GM19238 (cell line): ENCODE measurements around the gene YJEFN3.

ENCODE experiments used
- DNase-seq: peaks from one replicate; pipeline ENCODE4 v3.0.0; 2011; ENCODE audit warnings: low spot score; ENCODE audit not compliant: insufficient read length

The YJEFN3 gene

GRCh38 chr19:19528721-19529490, at the start of gene YJEFN3:
YJEFN3 (plus strand) TSS chr19:19528911; CDS start chr19:19528933, 22 bp downstream.
- no peak for DNase-seq

- peak; percentile 37 for DNase-seq
These were observed 48.0 kb upstream of the YJEFN3 start for GRCh38 chr19:19480688-19481087.

GRCh38 chr19:19482809-19483596, 45.7 kb upstream of the YJEFN3 start:
- no peak for DNase-seq

- no peak for DNase-seq
These were observed 43.3 kb upstream of the YJEFN3 start for GRCh38 chr19:19485161-19485997.

GRCh38 chr19:19485998-19486290, 42.8 kb upstream of the YJEFN3 start:
- DNase-seq, result no peak

GRCh38 chr19:19486343-19487076, 42.2 kb upstream of the YJEFN3 start:
- no peak for DNase-seq

- no peak for DNase-seq
These were observed 41.4 kb upstream of the YJEFN3 start for GRCh38 chr19:19487077-19487949.

GRCh38 chr19:19487950-19488874, 40.5 kb upstream of the YJEFN3 start:
- DNase-seq, result no peak

GRCh38 chr19:19488875-19489690, 39.6 kb upstream of the YJEFN3 start:
- peak; percentile 70 for DNase-seq

- DNase-seq, result no peak
These were observed 38.9 kb upstream of the YJEFN3 start for GRCh38 chr19:19489804-19490204.

- peak; percentile 82 for DNase-seq
These were observed 38.3 kb upstream of the YJEFN3 start for GRCh38 chr19:19490214-19490968.

GRCh38 chr19:19491321-19492025, 37.2 kb upstream of the YJEFN3 start:
- DNase-seq, result no peak

- DNase-seq, result no peak
These were observed 36.6 kb upstream of the YJEFN3 start for GRCh38 chr19:19492026-19492610.

GRCh38 chr19:19493841-19494546, 34.7 kb upstream of the YJEFN3 start:
- DNase-seq, result no peak

GRCh38 chr19:19495614-19496603, 32.8 kb upstream of the YJEFN3 start:
- DNase-seq, result no peak
